H1 (cell line): ENCODE results near the gene MTM1. TPM values are rescaled to one million over a fixed set of nuclear protein-coding genes. Genes with fewer than 3 reads are reported as not detected.

Source experiments
- CEBPB ChIP-seq: IDR thresholded peaks from 2 replicates; pipeline ENCODE4 v1.6.1; 2012; ENCODE audit warnings: low read depth, low read length
- MAX ChIP-seq: IDR thresholded peaks from 2 replicates; pipeline ENCODE4 v1.6.1; 2012; ENCODE audit warnings: inconsistent platforms
- polyA plus RNA-seq, 7 experiments: library from polyadenylated mRNA; depleted of rRNA in 3 of 7; stranded (reverse) in 5 of 7; unstranded in 2 of 7; fragments of >200 nt in 5 of 7; fragments of 200-250 nt in 2 of 7; gene quantifications; 1 replicate in 5 of 7; 2 replicates in 1 of 7; 4 replicates in 1 of 7; pipeline versions ENCODE4 v1.2.1 to v1.2.3, GENCODE V29; 2011 to 2013; ENCODE audit warnings: missing spikeins in 2 of 7, mixed read lengths in 2 of 7
- total RNA-seq: library from RNA; stranded (reverse); fragmentation: NEBNext Ultra II Directional; extraction: Animal tissue kit (Norgen Biotek cat#: 25700); gene quantifications from 2 replicates; pipeline ENCODE4 v1.2.1, GENCODE V29; 2021

Gene MTM1
- total and polyA plus RNA-seq, 2 of the 8 experiments (the other 6 are each of a cell fraction or from before 2014, with no cell fraction given), result 2.3 to 8.4 TPM

DNA sequence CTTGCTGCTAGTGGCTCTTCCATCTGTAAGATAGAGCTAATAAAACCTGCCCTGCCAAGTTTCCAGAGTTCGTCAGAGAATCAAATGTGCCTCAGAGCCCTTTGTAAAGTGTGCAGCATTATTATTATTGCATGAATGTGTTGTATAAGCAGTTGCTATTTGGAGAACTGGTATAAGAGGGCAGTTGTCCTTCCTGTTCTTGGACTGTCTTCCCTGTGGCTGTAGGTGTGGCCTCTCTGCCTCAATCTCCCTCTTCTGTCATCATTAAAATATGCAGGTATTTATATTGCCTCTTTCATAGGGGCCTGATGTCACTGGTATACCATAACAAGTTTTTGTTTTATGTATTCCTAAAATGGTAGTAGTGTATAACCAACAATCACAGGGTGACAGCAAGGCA lies 3.8 kb downstream of the MTM1 start (continued):
- TF ChIP-seq MAX (no peak), CEBPB (no peak)
